ENCODE data around the gene CDK15. TPM values are rescaled to one million over a fixed set of nuclear protein-coding genes. Genes with fewer than 3 reads are reported as not detected.

Gene CDK15
- total RNA-seq, 3 donors from 2014 or later (not counting 1 experiment from before 2014, with no cell fraction given) = 0.72 to 2.5 TPM; not detected in 1

DNA sequence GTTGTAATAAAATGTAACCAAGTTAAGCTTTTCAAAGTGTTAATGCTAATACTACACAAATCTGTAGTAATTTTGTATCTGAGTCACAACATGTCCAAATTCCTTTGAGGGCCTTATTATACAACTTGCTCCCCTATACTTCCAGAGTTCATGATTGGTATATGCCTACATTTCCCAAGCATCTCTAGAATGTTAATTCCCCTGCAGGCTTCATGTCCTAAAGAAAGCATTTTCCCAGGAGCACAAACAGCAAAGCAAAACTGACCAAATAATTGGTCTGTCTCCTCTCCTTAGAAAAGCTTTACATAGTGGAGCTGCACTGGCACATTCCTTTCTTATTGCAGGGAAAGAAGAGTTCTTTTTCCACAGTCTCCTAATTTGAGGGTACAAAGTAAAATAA lies 29.3 kb upstream of the CDK15 start:
- no peaks in the 10 kb centered on the region for H3K9me3 ChIP-seq (ENCODE audit: control insufficient read depth, insufficient read depth, low read length)
- no peaks in the 10 kb centered on the region for H3K36me3 ChIP-seq (ENCODE audit: control insufficient read depth, insufficient read depth, low read length)
- H3K4me1 Mint-ChIP-seq = peaks cover 35 to 37% of the 10 kb centered on the region in 2 donors
- no peak overlapping the region for H3K27ac ChIP-seq (ENCODE audit: low read length)
- ATAC-seq (no peak), DNase-seq (no peak)
- no peak overlapping the region for H3K4me3 Mint-ChIP-seq
- no peaks in the 10 kb centered on the region for H3K9me3 Mint-ChIP-seq
- TF ChIP-seq, protein P1, sequence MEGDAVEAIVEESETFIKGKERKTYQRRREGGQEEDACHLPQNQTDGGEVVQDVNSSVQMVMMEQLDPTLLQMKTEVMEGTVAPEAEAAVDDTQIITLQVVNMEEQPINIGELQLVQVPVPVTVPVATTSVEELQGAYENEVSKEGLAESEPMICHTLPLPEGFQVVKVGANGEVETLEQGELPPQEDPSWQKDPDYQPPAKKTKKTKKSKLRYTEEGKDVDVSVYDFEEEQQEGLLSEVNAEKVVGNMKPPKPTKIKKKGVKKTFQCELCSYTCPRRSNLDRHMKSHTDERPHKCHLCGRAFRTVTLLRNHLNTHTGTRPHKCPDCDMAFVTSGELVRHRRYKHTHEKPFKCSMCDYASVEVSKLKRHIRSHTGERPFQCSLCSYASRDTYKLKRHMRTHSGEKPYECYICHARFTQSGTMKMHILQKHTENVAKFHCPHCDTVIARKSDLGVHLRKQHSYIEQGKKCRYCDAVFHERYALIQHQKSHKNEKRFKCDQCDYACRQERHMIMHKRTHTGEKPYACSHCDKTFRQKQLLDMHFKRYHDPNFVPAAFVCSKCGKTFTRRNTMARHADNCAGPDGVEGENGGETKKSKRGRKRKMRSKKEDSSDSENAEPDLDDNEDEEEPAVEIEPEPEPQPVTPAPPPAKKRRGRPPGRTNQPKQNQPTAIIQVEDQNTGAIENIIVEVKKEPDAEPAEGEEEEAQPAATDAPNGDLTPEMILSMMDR (IDR thresholded peaks at IDR 0.05) = no peak
- no peaks in the 10 kb centered on the region for H3K36me3 Mint-ChIP-seq
- H3K4me3 ChIP-seq (ENCODE audit: low read length) = no peak overlapping the region
- intact Hi-C loops (cut with micrococcal nuclease) = no loop called here
- H3K27me3 ChIP-seq (ENCODE audit: control insufficient read depth, insufficient read depth, low read length) = no peaks in the 10 kb centered on the region
- no peaks in the 10 kb centered on the region for H3K27me3 Mint-ChIP-seq (ENCODE audit: low read depth in 2 of 2)
- H3K4me1 ChIP-seq (ENCODE audit: control insufficient read depth, insufficient read depth, low read length) = peaks cover 14% of the 10 kb centered on the region
- H3K27ac Mint-ChIP-seq = no peak overlapping the region

GRCh38 chr2:201777869-201778268 lies 28.5 kb upstream of the CDK15 start:
- H3K36me3 Mint-ChIP-seq = no peaks in the 10 kb centered on the region
- H3K4me3 ChIP-seq (ENCODE audit: low read length) = no peak overlapping the region
- intact Hi-C loops (cut with micrococcal nuclease) = no loop called here
- no peaks in the 10 kb centered on the region for H3K27me3 ChIP-seq (ENCODE audit: control insufficient read depth, insufficient read depth, low read length)
- ATAC-seq (no peak), DNase-seq (no peak)
- H3K27ac Mint-ChIP-seq = no peak overlapping the region
- peaks cover 14% of the 10 kb centered on the region for H3K4me1 ChIP-seq (ENCODE audit: control insufficient read depth, insufficient read depth, low read length)
- TF ChIP-seq, protein P1 (IDR thresholded peaks at IDR 0.05) = no peak
- no peak overlapping the region for H3K4me3 Mint-ChIP-seq
- no peaks in the 10 kb centered on the region for H3K9me3 Mint-ChIP-seq
- no peaks in the 10 kb centered on the region for H3K9me3 ChIP-seq (ENCODE audit: control insufficient read depth, insufficient read depth, low read length)
- H3K27me3 Mint-ChIP-seq (ENCODE audit: low read depth in 2 of 2) = peaks cover 0 to 4% of the 10 kb centered on the region in 2 donors
- no peaks in the 10 kb centered on the region for H3K36me3 ChIP-seq (ENCODE audit: control insufficient read depth, insufficient read depth, low read length)
- H3K27ac ChIP-seq (ENCODE audit: low read length) = no peak overlapping the region
- H3K4me1 Mint-ChIP-seq = peaks cover 35 to 36% of the 10 kb centered on the region in 2 donors

GRCh38 chr2:201779901-201780673 lies 26.2 kb upstream of the CDK15 start:
- TF ChIP-seq, protein P1 (IDR thresholded peaks at IDR 0.05) = no peak
- peaks cover 23 to 29% of the 10 kb centered on the region in 2 donors for H3K4me1 Mint-ChIP-seq
- no peaks in the 10 kb centered on the region for H3K27me3 ChIP-seq (ENCODE audit: control insufficient read depth, insufficient read depth, low read length)
- H3K27me3 Mint-ChIP-seq (ENCODE audit: low read depth in 2 of 2) = peaks cover 0 to 7% of the 10 kb centered on the region in 2 donors
- H3K9me3 ChIP-seq (ENCODE audit: control insufficient read depth, insufficient read depth, low read length) = no peaks in the 10 kb centered on the region
- peak overlapping the region; percentile 87 for H3K4me3 ChIP-seq (ENCODE audit: low read length)
- intact Hi-C loops (cut with micrococcal nuclease) = no loop called here
- no peaks in the 10 kb centered on the region for H3K9me3 Mint-ChIP-seq
- H3K4me1 ChIP-seq (ENCODE audit: control insufficient read depth, insufficient read depth, low read length) = peaks cover 14% of the 10 kb centered on the region
- peak overlapping the region; percentile 91 to 94 for H3K27ac Mint-ChIP-seq
- 6% methylated on average over 21 of the region's 22 CpGs for WGBS (ENCODE audit: insufficient coverage)
- ATAC-seq (no peak), DNase-seq (peak in 1 of 2 donors; percentile 24)
- no peaks in the 10 kb centered on the region for H3K36me3 ChIP-seq (ENCODE audit: control insufficient read depth, insufficient read depth, low read length)
- peak overlapping the region; percentile 82 for H3K27ac ChIP-seq (ENCODE audit: low read length)
- H3K4me3 Mint-ChIP-seq = peak overlapping the region; percentile 99
- H3K36me3 Mint-ChIP-seq = no peaks in the 10 kb centered on the region

Measured in natural killer cell (primary cell).